Esophagus squamous epithelium (tissue), 4 donors: ENCODE measurements around the gene PPP2R5B.

Experiments
- CTCF ChIP-seq, 6 experiments: fragments of 450-650 bp in 4 of 6; fragments of 200-600 bp in 2 of 6; sonication (generic) in 2 of 6; IDR thresholded peaks; one replicate each; pipeline ENCODE4 v1.5.1; 2016 to 2019; ENCODE audit warnings: antibody characterized with exemption in 6 of 6, mild to moderate bottlenecking in 4 of 6, moderate library complexity in 4 of 6
- POLR2A ChIP-seq, 4 donors: fragments of 450-650 bp; IDR thresholded peaks; one replicate each; pipeline ENCODE4 v1.6.1; 2017; ENCODE audit warnings: antibody characterized with exemption in 4 of 4, mild to moderate bottlenecking in 4 of 4, moderate library complexity in 3 of 4

GRCh38 chr11:64888729-64889511, 35.6 kb upstream of the PPP2R5B start:
- TF ChIP-seq CTCF (IDR thresholded peaks at IDR 0.05) (no peak), POLR2A (IDR thresholded peaks at IDR 0.05) (no peak)
